CD14-positive monocyte (primary cell): ENCODE measurements around the gene ATP2C2. TPM values are rescaled to one million over a fixed set of nuclear protein-coding genes. Genes with fewer than 3 reads are reported as not detected.

ENCODE experiments used
- DNase-seq, 3 donors: peaks; one replicate each; pipeline ENCODE4 v3.0.0-alpha.2; 2011 to 2022
- H2AFZ ChIP-seq: 2 replicates; pipeline ENCODE4 v1.6.0; 2012; ENCODE audit warnings: mild to moderate bottlenecking, low read depth, low read length, inconsistent platforms; ENCODE audit not compliant: insufficient read depth, poor library complexity, severe bottlenecking
- H3K27ac ChIP-seq, 2 donors: 1 replicate in 1 of 2; 2 replicates in 1 of 2; pipeline ENCODE4 v1.5.1; 2012 to 2013; ENCODE audit warnings: low read length in 2 of 2, control low read depth in 1 of 2, inconsistent platforms in 1 of 2, low read depth in 1 of 2, mild to moderate bottlenecking in 1 of 2
- H3K27me3 ChIP-seq, 2 donors: one replicate each; pipeline versions ENCODE4 v1.6.0 to v1.6.1; 2011 to 2013; ENCODE audit warnings: low read length in 2 of 2; ENCODE audit not compliant: control insufficient read depth in 2 of 2, insufficient read depth in 2 of 2
- H3K36me3 ChIP-seq, 2 donors: replicated peaks in 1 of 2; 1 replicate in 1 of 2; 2 replicates in 1 of 2; pipeline versions ENCODE4 v1.5.1 to v1.6.1; 2012 to 2013; ENCODE audit warnings: low read length in 2 of 2, control low read depth in 1 of 2, inconsistent platforms in 1 of 2, mild to moderate bottlenecking in 1 of 2; ENCODE audit not compliant: insufficient read depth in 2 of 2, control insufficient read depth in 1 of 2
- H3K4me1 ChIP-seq, 2 donors: 1 replicate in 1 of 2; 2 replicates in 1 of 2; pipeline versions ENCODE4 v1.5.1 to v1.6.1; 2012 to 2013; ENCODE audit warnings: low read length in 2 of 2, control low read depth in 1 of 2, inconsistent platforms in 1 of 2, mild to moderate bottlenecking in 1 of 2, moderate library complexity in 1 of 2; ENCODE audit not compliant: insufficient read depth in 2 of 2, control insufficient read depth in 1 of 2
- H3K4me2 ChIP-seq: replicated peaks from 2 replicates; pipeline ENCODE3; 2012; ENCODE audit warnings: low read length, moderate library complexity, mild to moderate bottlenecking; ENCODE audit not compliant: poor library complexity, severe bottlenecking; ENCODE audit errors: extremely low read depth
- H3K4me3 ChIP-seq, 3 experiments: fragments of 200-600 bp in 1 of 3; sonication (generic) in 1 of 3; replicated peaks in 1 of 3; 1 replicate in 2 of 3; 2 replicates in 1 of 3; pipeline ENCODE4 v1.5.1; 2011 to 2013; ENCODE audit warnings: low read length in 3 of 3, mild to moderate bottlenecking in 3 of 3, control low read depth in 2 of 3, low read depth in 2 of 3, inconsistent platforms in 1 of 3, moderate library complexity in 1 of 3
- H3K79me2 ChIP-seq: 2 replicates; pipeline ENCODE4 v1.6.0; 2012; ENCODE audit warnings: mild to moderate bottlenecking, control low read depth, inconsistent platforms, low read length, moderate library complexity; ENCODE audit not compliant: insufficient read depth
- H3K9ac ChIP-seq: 2 replicates; pipeline ENCODE4 v1.6.0; 2017; ENCODE audit warnings: low read length, mild to moderate bottlenecking; ENCODE audit not compliant: insufficient read depth, poor library complexity, severe bottlenecking
- H3K9me3 ChIP-seq, 2 donors: replicated peaks in 1 of 2; 1 replicate in 1 of 2; 2 replicates in 1 of 2; pipeline versions ENCODE4 v1.5.1 to v1.6.1; 2012 to 2013; ENCODE audit warnings: low read length in 2 of 2, control low read depth in 1 of 2; ENCODE audit not compliant: control insufficient read depth in 1 of 2, insufficient read depth in 1 of 2
- H4K20me1 ChIP-seq: 2 replicates; pipeline ENCODE4 v1.6.0; 2012; ENCODE audit warnings: mild to moderate bottlenecking, low read length, control low read depth, moderate library complexity; ENCODE audit not compliant: insufficient read depth
- H3K27ac Mint-ChIP-seq, 7 donors: one replicate each; pipeline ENCODE4 v1.8.0; 2020; ENCODE audit warnings: mild to moderate bottlenecking in 7 of 7, mixed read lengths in 7 of 7, moderate library complexity in 6 of 7, inconsistent platforms in 2 of 7
- H3K27me3 Mint-ChIP-seq, 3 donors: one replicate each; pipeline ENCODE4 v1.8.0; 2021 to 2022; ENCODE audit warnings: low read depth in 3 of 3, mild to moderate bottlenecking in 3 of 3, mixed read lengths in 3 of 3, moderate library complexity in 3 of 3, inconsistent platforms in 1 of 3
- H3K36me3 Mint-ChIP-seq, 2 donors: one replicate each; pipeline ENCODE4 v1.8.0; 2020; ENCODE audit warnings: mixed read lengths in 2 of 2, inconsistent platforms in 1 of 2, mild to moderate bottlenecking in 1 of 2
- H3K4me1 Mint-ChIP-seq: one replicate; pipeline ENCODE4 v1.8.0; 2020; ENCODE audit warnings: mild to moderate bottlenecking, mixed read lengths
- H3K4me3 Mint-ChIP-seq, 2 donors: one replicate each; pipeline ENCODE4 v1.8.0; 2020; ENCODE audit warnings: mild to moderate bottlenecking in 2 of 2, mixed read lengths in 2 of 2, moderate library complexity in 1 of 2
- H3K9me3 Mint-ChIP-seq, 7 donors: one replicate each; pipeline ENCODE4 v1.8.0; 2020 to 2022; ENCODE audit warnings: mixed read lengths in 7 of 7, mild to moderate bottlenecking in 6 of 7, moderate library complexity in 6 of 7, inconsistent platforms in 2 of 7
- WGBS: methylation state at CpG from one replicate; pipeline ENCODE4 v1.1.5; 2013; ENCODE audit warnings: missing lambda C conversion rate; ENCODE audit not compliant: insufficient coverage; 5-methylcytosine and 5-hydroxymethylcytosine counted together
- intact Hi-C, 2 donors: fragments of 100-400 bp; cut with micrococcal nuclease; formaldehyde crosslinking; loops; one replicate each; pipeline versions ENCODE4 v1.15.0 to v1.15.1; 2023
- polyA plus RNA-seq, 3 donors: library from polyadenylated mRNA; depleted of rRNA in 1 of 3; unstranded in 2 of 3; stranded (reverse) in 1 of 3; fragments of 300-500 nt in 2 of 3; fragments of >200 nt in 1 of 3; fragmentation: Illumina TruSeq in 2 of 3; gene quantifications; 1 replicate in 2 of 3; 2 replicates in 1 of 3; pipeline ENCODE4 v1.2.3, GENCODE V29; 2012 to 2021
- TF ChIP-seq, protein P1 (sequence below): fragments of 200-600 bp; IDR thresholded peaks from one replicate; pipeline ENCODE4 v1.8.0; 2022; ENCODE audit warnings: antibody characterized with exemption, mild to moderate bottlenecking

Gene ATP2C2
- polyA plus RNA-seq, 3 donors = 0.05 TPM; not detected in 2

DNA sequence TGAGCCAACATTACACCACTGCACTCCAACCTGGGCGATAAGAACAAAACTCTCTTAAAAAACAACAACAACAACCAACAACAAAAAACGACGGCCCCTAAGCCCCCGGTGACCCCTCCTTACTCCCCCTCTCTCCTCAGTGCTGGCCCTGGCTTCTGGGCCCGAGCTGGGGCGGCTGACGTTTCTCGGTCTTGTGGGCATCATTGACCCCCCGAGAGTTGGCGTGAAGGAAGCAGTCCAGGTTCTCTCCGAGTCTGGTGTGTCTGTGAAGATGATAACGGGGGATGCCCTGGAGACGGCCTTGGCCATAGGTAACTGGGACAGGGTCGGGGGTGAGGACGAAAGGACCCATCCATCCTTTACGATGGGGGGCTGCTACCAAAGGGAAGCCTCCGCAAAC, 83.4 kb downstream of the ATP2C2 start:
- Mint-ChIP-seq H3K4me1 (no peaks in the 10 kb centered on the region), H3K27me3 (peaks cover 5 to 13% (median 10%) of the 10 kb centered on the region in 3 donors), H3K36me3 (no peaks in the 10 kb centered on the region), H3K4me3 (no peak overlapping the region), H3K27ac (no peak overlapping the region), H3K9me3 (peaks cover 0 to 6% (median 0%) of the 10 kb centered on the region in 7 donors)
- no peaks in the 10 kb centered on the region for H3K36me3 ChIP-seq
- no peak overlapping the region for H3K4me3 ChIP-seq
- intact Hi-C loops = no loop called here
- DNase-seq = no peak
- H3K4me1 ChIP-seq = no peaks in the 10 kb centered on the region
- TF ChIP-seq, protein P1, sequence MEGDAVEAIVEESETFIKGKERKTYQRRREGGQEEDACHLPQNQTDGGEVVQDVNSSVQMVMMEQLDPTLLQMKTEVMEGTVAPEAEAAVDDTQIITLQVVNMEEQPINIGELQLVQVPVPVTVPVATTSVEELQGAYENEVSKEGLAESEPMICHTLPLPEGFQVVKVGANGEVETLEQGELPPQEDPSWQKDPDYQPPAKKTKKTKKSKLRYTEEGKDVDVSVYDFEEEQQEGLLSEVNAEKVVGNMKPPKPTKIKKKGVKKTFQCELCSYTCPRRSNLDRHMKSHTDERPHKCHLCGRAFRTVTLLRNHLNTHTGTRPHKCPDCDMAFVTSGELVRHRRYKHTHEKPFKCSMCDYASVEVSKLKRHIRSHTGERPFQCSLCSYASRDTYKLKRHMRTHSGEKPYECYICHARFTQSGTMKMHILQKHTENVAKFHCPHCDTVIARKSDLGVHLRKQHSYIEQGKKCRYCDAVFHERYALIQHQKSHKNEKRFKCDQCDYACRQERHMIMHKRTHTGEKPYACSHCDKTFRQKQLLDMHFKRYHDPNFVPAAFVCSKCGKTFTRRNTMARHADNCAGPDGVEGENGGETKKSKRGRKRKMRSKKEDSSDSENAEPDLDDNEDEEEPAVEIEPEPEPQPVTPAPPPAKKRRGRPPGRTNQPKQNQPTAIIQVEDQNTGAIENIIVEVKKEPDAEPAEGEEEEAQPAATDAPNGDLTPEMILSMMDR = no peak
- no peak overlapping the region for H3K9ac ChIP-seq
- no peaks in the 10 kb centered on the region for H3K27me3 ChIP-seq
- no peaks in the 10 kb centered on the region for H4K20me1 ChIP-seq
- H3K79me2 ChIP-seq = no peaks in the 10 kb centered on the region
- H3K27ac ChIP-seq = no peak overlapping the region
- no peak overlapping the region for H3K4me2 ChIP-seq
- WGBS = 90% methylated on average over 9 of the region's 17 CpGs
- H2AFZ ChIP-seq = no peak overlapping the region
- no peaks in the 10 kb centered on the region for H3K9me3 ChIP-seq

DNA sequence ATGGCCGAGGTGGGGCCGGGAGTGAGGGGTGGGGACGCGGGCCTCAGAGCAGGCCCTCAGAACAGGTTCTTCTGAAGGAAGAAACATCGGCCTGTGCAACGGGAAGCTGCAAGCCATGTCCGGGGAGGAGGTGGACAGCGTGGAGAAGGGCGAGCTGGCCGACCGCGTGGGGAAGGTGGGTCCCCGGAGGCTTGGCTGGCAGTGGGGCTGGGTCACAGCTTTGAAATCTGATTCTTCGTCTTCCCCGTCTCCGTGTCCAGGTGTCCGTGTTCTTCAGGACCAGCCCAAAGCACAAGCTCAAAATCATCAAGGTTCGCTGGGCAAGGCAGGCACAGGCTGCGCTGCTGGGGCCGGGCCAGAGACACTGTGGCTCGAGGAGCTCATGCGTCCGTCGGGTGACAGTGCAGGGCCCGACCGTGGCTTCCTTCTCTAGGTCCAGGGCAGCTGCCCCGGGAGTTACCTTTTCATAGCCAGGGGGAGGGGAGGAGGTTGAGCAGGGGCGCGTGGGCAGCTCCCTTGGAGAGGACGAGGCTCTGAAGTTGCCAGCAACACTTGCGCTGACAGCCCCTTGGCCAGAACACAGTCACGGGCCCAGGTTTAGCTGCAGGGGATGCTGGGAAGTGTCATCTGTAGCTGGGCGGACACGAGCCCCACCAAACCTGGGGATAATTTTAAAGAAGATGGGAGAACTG, 84.9 kb downstream of the ATP2C2 start:
- WGBS = 89% methylated on average over 31 of the region's 34 CpGs
- Mint-ChIP-seq H3K4me3 (no peak overlapping the region), H3K27me3 (peaks cover 3 to 10% (median 10%) of the 10 kb centered on the region in 3 donors), H3K9me3 (peaks cover 0 to 6% (median 0%) of the 10 kb centered on the region in 7 donors), H3K27ac (peak overlapping the region in 1 of 7 donors; percentile 26), H3K36me3 (no peaks in the 10 kb centered on the region), H3K4me1 (no peaks in the 10 kb centered on the region)
- TF ChIP-seq, protein P1 = no peak
- H3K79me2 ChIP-seq = no peaks in the 10 kb centered on the region
- no peaks in the 10 kb centered on the region for H3K9me3 ChIP-seq
- H3K27me3 ChIP-seq = no peaks in the 10 kb centered on the region
- H3K4me1 ChIP-seq = no peaks in the 10 kb centered on the region
- no peaks in the 10 kb centered on the region for H3K36me3 ChIP-seq
- H4K20me1 ChIP-seq = no peaks in the 10 kb centered on the region
- H3K4me3 ChIP-seq = no peak overlapping the region
- H2AFZ ChIP-seq = no peak overlapping the region
- no peak overlapping the region for H3K27ac ChIP-seq
- H3K9ac ChIP-seq = no peak overlapping the region
- no peak overlapping the region for H3K4me2 ChIP-seq
- no peak for DNase-seq
- intact Hi-C loops = no loop called here
